H1 (cell line): Measurements from ENCODE around the gene PROX2. TPM values are rescaled to one million over a fixed set of nuclear protein-coding genes. Genes with fewer than 3 reads are reported as not detected.

Source experiments
- ATF2 ChIP-seq: IDR thresholded peaks from 2 replicates; pipeline ENCODE4 v1.6.1; 2012; ENCODE audit warnings: low read length, inconsistent platforms
- EGR1 ChIP-seq: IDR thresholded peaks from 2 replicates; pipeline ENCODE4 v1.6.1; 2011; ENCODE audit warnings: low read depth, low read length, borderline replicate concordance
- POU5F1 ChIP-seq: IDR thresholded peaks from 2 replicates; pipeline ENCODE4 v1.6.1; 2011; ENCODE audit warnings: low read depth, mild to moderate bottlenecking, low read length, moderate library complexity
- TAF1 ChIP-seq: IDR thresholded peaks from 2 replicates; pipeline ENCODE4 v1.6.1; 2011; ENCODE audit warnings: mild to moderate bottlenecking, low read depth, low read length
- TCF12 ChIP-seq: IDR thresholded peaks from 2 replicates; pipeline ENCODE4 v1.6.1; 2011; ENCODE audit warnings: low read depth, mild to moderate bottlenecking, low read length
- polyA plus RNA-seq, 7 experiments: library from polyadenylated mRNA; depleted of rRNA in 3 of 7; stranded (reverse) in 5 of 7; unstranded in 2 of 7; fragments of >200 nt in 5 of 7; fragments of 200-250 nt in 2 of 7; gene quantifications; 1 replicate in 5 of 7; 2 replicates in 1 of 7; 4 replicates in 1 of 7; pipeline versions ENCODE4 v1.2.1 to v1.2.3, GENCODE V29; 2011 to 2013; ENCODE audit warnings: missing spikeins in 2 of 7, mixed read lengths in 2 of 7
- total RNA-seq: library from RNA; stranded (reverse); fragmentation: NEBNext Ultra II Directional; extraction: Animal tissue kit (Norgen Biotek cat#: 25700); gene quantifications from 2 replicates; pipeline ENCODE4 v1.2.1, GENCODE V29; 2021

PROX2 gene
- total and polyA plus RNA-seq, 2 of the 8 experiments (the other 6 are each of a cell fraction or from before 2014, with no cell fraction given), result 0.03 TPM; not detected in 1

- no peak for TF ChIP-seq ATF2
- TF ChIP-seq TCF12, result no peak
- TF ChIP-seq POU5F1, result no peak
- no peak for TF ChIP-seq TAF1
- no peak for TF ChIP-seq EGR1
These were observed 22.1 kb upstream of the PROX2 start (continued) for GRCh38 chr14:74898083-74898482.
